LNCaP clone FGC (cell line): ENCODE results near the gene TBXT.

Experiments used
- DNase-seq: peaks from one replicate; pipeline ENCODE4 v3.0.0-alpha.2; 2011; ENCODE audit warnings: low read depth
- H3K4me3 ChIP-seq: 2 replicates; pipeline ENCODE4 v1.5.1; 2011; ENCODE audit warnings: mild to moderate bottlenecking, low read depth, low read length, control low read depth
- TF ChIP-seq, protein P1 (sequence below): IDR thresholded peaks from 2 replicates; pipeline ENCODE4 v1.5.1; 2012; ENCODE audit warnings: mild to moderate bottlenecking; ENCODE audit not compliant: control insufficient read depth, insufficient read depth; ENCODE audit errors: extremely low read depth

The TBXT gene

DNA sequence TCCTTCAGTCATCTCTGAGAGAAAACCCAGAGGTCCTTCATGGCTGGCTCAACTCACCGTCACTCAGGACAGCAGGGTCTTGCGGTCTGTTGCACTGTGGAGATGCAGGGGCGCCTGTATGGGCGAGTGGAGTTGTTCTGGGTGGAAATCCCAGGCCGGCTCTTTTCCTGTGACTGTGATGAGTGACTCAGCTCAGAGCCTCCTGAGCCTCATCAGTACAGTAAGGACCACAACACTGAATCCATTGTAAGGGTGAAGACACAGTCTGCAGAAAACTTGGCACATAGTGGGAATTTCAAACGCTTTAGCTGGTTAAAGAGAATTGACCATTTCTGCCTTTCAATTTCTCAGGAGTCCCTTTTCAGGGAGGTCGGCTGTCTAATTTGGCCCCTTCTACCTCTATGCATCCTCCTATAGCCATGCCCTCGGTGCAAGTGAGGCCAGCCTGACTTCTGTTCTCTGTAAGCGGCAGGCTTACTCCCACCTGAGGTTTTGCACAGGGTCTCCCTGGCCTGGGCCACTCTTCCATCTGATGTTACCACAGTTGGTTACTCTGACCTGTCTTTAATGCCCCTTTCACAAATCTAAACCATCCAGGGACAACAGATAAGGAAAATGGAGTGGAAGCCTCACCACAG, 35.5 kb upstream of the TBXT start:
- no peak for DNase-seq
- H3K4me3 ChIP-seq: no peak overlapping the region
- TF ChIP-seq, protein P1, sequence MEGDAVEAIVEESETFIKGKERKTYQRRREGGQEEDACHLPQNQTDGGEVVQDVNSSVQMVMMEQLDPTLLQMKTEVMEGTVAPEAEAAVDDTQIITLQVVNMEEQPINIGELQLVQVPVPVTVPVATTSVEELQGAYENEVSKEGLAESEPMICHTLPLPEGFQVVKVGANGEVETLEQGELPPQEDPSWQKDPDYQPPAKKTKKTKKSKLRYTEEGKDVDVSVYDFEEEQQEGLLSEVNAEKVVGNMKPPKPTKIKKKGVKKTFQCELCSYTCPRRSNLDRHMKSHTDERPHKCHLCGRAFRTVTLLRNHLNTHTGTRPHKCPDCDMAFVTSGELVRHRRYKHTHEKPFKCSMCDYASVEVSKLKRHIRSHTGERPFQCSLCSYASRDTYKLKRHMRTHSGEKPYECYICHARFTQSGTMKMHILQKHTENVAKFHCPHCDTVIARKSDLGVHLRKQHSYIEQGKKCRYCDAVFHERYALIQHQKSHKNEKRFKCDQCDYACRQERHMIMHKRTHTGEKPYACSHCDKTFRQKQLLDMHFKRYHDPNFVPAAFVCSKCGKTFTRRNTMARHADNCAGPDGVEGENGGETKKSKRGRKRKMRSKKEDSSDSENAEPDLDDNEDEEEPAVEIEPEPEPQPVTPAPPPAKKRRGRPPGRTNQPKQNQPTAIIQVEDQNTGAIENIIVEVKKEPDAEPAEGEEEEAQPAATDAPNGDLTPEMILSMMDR: no peak

DNA sequence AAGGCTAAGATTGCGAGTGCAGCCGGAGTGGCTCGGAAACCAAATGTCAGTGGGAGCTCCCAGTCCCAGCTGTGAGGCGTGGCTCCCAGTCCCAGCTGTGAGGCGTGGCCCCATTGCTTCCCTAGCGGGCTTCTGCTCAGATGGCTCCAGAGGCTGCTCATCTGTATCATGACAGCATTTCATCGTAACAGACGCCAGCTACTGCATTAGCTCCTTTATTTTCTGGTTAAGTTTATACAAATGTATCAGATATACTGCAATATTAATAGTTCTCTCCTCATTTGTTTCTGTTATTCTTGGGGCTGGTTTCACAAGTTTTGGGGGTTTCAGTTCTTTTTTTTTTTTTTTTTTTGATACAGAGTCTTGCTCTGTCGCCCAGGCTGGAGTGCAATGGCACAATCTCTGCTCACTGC, 34.7 kb upstream of the TBXT start:
- no peak overlapping the region for H3K4me3 ChIP-seq
- no peak for DNase-seq
- TF ChIP-seq, protein P1: no peak

DNA sequence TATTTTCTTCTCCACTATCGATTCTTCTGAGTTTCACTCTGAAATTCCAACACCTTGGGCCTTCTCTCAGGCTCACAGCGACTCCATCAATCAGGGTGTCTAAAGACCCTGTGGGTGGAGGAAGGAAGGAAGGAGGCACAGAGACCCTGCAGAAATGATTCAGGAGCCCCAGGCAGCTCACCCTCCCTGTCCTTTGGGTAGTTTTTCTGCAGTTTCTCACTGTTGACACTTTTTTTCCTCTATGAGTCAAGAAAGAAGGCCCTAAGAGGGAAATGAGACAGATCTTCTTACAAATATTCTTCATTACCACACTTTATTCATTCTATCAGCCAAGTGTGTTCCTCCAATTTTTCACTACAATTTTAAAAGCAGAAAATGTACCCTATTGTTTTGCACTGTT, 34.2 kb upstream of the TBXT start:
- TF ChIP-seq, protein P1: no peak
- H3K4me3 ChIP-seq: no peak overlapping the region

DNA sequence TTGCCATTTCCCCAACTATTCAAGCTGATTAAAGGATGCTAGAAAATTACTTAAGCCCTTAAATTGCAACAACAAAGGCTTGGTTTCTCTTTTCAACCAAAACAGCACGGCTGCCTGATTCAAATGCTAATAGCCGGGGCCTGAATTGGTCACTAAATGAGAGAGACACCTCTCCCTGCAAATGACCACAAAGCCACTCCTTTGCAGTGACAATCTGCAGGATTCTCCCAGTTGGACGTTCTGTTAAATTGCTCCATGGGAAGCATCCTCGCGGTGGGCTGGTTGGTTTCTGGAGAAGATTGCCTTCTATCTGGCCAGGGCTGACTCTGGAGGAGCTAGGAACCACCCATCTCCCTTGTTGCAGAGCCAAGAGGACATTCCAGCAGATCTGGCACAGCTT, 29.7 kb upstream of the TBXT start:
- DNase-seq: no peak
- H3K4me3 ChIP-seq: no peak overlapping the region
- TF ChIP-seq, protein P1: no peak

More for the DNA sequence above, 34.2 kb upstream of the TBXT start:
- DNase-seq: no peak

DNA sequence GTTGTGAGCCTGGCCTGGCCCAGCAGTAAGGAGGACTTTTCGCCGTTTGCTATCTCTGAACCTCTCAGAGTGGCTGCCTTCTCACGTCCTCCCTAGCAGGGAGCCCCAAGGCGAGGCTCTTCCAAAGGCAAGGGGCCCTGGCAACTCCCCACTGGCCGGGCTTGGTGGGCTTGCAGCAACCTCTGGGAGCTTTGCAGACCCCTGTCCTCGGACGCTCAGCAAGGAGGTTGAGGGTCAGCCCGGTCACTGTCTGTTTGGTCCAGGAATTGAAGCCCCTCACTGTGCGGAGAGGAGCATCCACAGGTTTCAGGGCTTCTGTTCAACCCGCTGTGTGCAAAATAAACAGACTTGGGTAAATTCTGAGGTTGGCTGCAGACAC, 28.2 kb upstream of the TBXT start:
- no peak for DNase-seq
- TF ChIP-seq, protein P1: no peak
- H3K4me3 ChIP-seq: no peak overlapping the region

DNA sequence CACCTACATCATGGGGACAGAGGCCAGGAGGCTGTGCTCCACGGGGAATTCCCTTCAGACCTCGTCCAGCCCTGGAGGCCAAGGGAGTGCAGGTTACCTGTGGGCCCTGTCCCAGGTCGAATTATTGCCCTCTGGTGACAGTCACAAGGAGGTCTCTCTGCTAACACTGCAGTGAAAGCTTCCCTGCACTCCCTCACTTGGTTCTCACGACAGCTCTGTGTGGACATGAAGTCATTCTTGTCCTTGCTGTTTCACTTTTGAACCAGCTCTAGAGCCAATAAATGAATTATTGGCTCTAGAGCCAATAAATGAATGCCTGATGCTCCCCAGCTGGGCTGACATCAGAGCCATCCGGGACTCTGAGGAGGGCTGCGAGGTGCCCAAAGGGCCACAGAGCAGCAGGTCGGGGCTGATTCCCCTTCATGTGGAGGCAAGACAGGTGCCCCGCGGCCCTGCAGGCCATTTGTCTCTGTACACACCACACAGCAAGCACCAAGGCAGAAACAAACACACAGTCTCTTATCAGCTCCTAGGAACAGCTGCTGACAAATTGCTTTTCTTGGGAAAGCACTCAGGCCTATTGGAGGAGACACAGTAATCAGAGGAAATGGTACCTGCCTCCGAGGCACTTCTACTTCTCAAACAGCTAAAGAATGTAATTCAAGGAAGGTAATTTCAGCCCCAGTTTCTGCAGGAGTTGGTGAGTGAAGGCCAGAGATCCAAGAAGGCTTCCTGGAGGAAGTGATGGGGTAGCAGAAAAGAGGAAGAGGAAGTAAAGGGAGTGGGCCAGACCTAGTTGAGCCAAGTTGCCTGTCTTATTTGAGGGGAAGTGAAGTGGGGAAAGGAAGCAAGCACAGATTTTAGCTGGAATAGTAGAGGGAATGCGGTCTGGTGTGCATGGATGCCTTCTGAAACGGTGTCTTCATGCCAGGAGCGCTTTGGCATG, 27.5 kb upstream of the TBXT start:
- DNase-seq: peak; percentile 6
- H3K4me3 ChIP-seq: no peak overlapping the region
- TF ChIP-seq, protein P1: no peak
